HG03039 (cell line): ENCODE measurements around the gene VWA8.
"Not testable (repeated sequence)": the region's sequence is repeated elsewhere in the genome, so short reads cannot be mapped to it uniquely, and the experiment has no call there.

ENCODE experiments used
- ATAC-seq: cut with Tn5 transposase; IDR thresholded peaks from one replicate; pipeline ENCODE4 v1.9.1; 2021; ENCODE audit warnings: mild to moderate bottlenecking, moderate library complexity; ENCODE audit not compliant: unreplicated experiment

VWA8 gene

GRCh38 chr13:41859565-41859964 lies 101.3 kb downstream of the VWA8 start:
- no peak for ATAC-seq

- ATAC-seq, result no peak
Measured at GRCh38 chr13:41858780-41859179, 102.1 kb downstream of the VWA8 start.

- no peak for ATAC-seq
Measured at GRCh38 chr13:41854758-41855157, 106.2 kb downstream of the VWA8 start.

- ATAC-seq, result no peak
Measured at GRCh38 chr13:41851351-41851750, 109.6 kb downstream of the VWA8 start.

GRCh38 chr13:41848435-41849255 lies 112.3 kb downstream of the VWA8 start:
- no peak for ATAC-seq

- ATAC-seq, result no peak
Measured at GRCh38 chr13:41847216-41847615, 113.7 kb downstream of the VWA8 start.

GRCh38 chr13:41842036-41842620 lies 118.8 kb downstream of the VWA8 start:
- no peak for ATAC-seq

- no peak for ATAC-seq
Measured at GRCh38 chr13:41837629-41838028, 123.3 kb downstream of the VWA8 start.

- ATAC-seq, result no peak
Measured at GRCh38 chr13:41835871-41836270, 125.0 kb downstream of the VWA8 start.

GRCh38 chr13:41834697-41835096 lies 126.2 kb downstream of the VWA8 start:
- not testable (repeated sequence) for ATAC-seq

- no peak for ATAC-seq
Measured at GRCh38 chr13:41833831-41834230, 127.1 kb downstream of the VWA8 start.

GRCh38 chr13:41833201-41833600 lies 127.7 kb downstream of the VWA8 start:
- no peak for ATAC-seq

- ATAC-seq, result no peak
Measured at GRCh38 chr13:41827507-41828213, 133.2 kb downstream of the VWA8 start.

GRCh38 chr13:41825691-41826090 lies 135.2 kb downstream of the VWA8 start:
- ATAC-seq, result no peak

- no peak for ATAC-seq
Measured at GRCh38 chr13:41823476-41823875, 137.4 kb downstream of the VWA8 start.

- ATAC-seq, result no peak
Measured at GRCh38 chr13:41822560-41822959, 138.3 kb downstream of the VWA8 start.

GRCh38 chr13:41821238-41821594 lies 139.7 kb downstream of the VWA8 start:
- ATAC-seq, result no peak

GRCh38 chr13:41820581-41821237 lies 140.2 kb downstream of the VWA8 start:
- ATAC-seq, result no peak

GRCh38 chr13:41816057-41816456 lies 144.9 kb downstream of the VWA8 start:
- ATAC-seq, result no peak

- ATAC-seq, result no peak
Measured at GRCh38 chr13:41813426-41813825, 147.5 kb downstream of the VWA8 start.

GRCh38 chr13:41812851-41813250 lies 148.1 kb downstream of the VWA8 start:
- no peak for ATAC-seq
